Measurements from ENCODE around the gene C10orf67.

DNA sequence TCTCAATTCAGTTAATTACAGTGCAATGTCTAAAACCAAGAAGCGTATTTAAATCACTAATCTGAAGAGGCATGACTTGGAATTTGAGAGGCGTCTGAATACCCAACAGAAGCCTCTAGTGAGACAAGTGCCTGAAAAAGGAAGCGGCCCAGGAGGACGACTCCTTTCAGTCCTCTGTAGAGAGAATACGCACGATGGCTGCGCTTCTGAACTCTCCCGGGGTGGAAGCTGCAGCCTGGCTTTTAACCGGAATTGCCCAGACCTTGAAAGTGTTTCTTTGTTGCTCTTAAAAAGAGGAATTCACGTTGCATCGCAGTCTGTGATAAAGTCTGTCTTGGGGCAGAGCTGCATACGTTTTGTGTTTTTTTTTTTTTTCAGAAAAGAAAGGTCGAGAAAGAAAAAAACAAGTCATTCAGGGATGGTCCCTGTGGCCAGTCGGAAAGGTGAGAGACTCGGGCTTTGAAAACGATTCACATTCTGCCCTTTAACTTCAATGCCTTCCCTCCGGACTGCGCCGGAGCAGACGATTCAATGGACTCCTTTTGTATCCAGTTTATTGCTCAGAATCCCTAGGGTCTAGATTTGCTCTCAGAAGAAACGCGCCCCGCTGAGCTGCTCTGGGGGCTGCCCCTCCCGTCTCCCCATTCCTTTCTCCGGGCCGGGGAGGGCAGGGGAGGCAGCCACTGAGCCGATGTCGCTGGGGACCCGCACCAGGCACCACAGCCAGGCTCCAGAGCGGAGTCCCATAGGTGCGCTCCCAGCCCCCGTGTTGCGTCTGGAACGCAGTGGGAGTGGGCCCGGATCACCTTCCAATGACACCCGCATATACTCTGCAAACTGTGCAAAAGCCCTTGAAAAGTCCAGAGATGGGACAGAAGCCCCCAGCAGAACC is 153.5 kb downstream of the C10orf67 start:
- TF ChIP-seq, protein P1, sequence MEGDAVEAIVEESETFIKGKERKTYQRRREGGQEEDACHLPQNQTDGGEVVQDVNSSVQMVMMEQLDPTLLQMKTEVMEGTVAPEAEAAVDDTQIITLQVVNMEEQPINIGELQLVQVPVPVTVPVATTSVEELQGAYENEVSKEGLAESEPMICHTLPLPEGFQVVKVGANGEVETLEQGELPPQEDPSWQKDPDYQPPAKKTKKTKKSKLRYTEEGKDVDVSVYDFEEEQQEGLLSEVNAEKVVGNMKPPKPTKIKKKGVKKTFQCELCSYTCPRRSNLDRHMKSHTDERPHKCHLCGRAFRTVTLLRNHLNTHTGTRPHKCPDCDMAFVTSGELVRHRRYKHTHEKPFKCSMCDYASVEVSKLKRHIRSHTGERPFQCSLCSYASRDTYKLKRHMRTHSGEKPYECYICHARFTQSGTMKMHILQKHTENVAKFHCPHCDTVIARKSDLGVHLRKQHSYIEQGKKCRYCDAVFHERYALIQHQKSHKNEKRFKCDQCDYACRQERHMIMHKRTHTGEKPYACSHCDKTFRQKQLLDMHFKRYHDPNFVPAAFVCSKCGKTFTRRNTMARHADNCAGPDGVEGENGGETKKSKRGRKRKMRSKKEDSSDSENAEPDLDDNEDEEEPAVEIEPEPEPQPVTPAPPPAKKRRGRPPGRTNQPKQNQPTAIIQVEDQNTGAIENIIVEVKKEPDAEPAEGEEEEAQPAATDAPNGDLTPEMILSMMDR (IDR thresholded peaks at IDR 0.05; ENCODE audit: insufficient read depth, low read length, poor library complexity, severe bottlenecking): no peak
- no peak for TF ChIP-seq EZH2phosphoT487 (conservative IDR thresholded peaks at IDR 0.05; ENCODE audit: low read length)
